ENCODE measurements around the gene IFFO2. TPM values are rescaled to one million over a fixed set of nuclear protein-coding genes. Genes with fewer than 3 reads are reported as not detected.

IFFO2 gene
- total RNA-seq, 1 experiment from 2014 or later: not detected

DNA sequence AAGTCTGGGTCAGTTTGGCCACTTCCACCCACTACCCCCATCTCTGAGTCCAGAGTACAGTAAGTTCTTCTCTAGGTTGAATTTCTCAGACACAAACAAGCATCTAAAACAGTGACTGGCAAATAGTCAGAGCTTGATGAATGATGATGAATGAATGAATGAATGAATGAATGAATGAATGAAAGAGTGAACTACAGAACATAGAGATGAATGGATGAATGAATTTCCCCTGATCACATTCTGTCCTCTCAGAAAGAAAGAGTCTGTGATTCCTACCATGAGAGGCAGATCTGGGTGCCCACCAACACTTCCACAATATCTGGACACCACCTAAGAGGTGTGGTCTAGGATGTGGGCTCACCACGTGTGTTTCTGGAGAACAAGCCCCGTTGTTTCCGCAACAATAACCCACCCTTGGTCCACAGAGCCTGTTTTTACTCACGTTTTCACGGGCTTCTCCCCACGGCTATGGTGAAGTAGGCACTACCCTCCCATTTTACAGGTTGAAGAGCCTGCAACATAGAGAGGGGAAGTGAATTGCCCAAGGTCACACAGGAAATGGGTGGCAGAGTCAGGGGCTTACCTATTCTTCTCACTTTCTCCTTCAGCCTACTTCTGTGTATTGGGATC lies 40.2 kb upstream of the IFFO2 start:
- H3K27ac ChIP-seq (ENCODE audit: low read length): no peak overlapping the region

GRCh38 chr1:18994381-18994780 lies 37.9 kb upstream of the IFFO2 start:
- no peaks in the 10 kb centered on the region for H3K9me2 ChIP-seq (replicated peaks; ENCODE audit: insufficient read depth, low read length)
- no peaks in the 10 kb centered on the region; the same call in 1 of the 2 replicates for H3K27me3 ChIP-seq (ENCODE audit: low read length)
- H2AFZ ChIP-seq (ENCODE audit: low read length): no peak overlapping the region
- H3K9me3 ChIP-seq (ENCODE audit: low read length): no peaks in the 10 kb centered on the region
- no peaks in the 10 kb centered on the region for H3K4me1 ChIP-seq (ENCODE audit: low read length)
- H3K9ac ChIP-seq (ENCODE audit: low read length): no peak overlapping the region
- H4K20me1 ChIP-seq (ENCODE audit: insufficient read depth, low read depth, low read length): no peaks in the 10 kb centered on the region
- H3K79me2 ChIP-seq (ENCODE audit: low read length): no peaks in the 10 kb centered on the region
- no peak overlapping the region for H3K27ac ChIP-seq (ENCODE audit: low read length)
- H3K4me3 ChIP-seq (ENCODE audit: low read length): no peak overlapping the region
- H3K4me2 ChIP-seq (ENCODE audit: low read depth, low read length, poor library complexity, severe bottlenecking): no peak overlapping the region
- H3K36me3 ChIP-seq (ENCODE audit: insufficient read depth, low read length): no peaks in the 10 kb centered on the region
- DNase-seq: no peak

More for the DNA sequence above, 40.2 kb upstream of the IFFO2 start:
- Histone ChIP-seq H3K4me3 (ENCODE audit: low read length) (no peak overlapping the region), H3K79me2 (ENCODE audit: low read length) (no peaks in the 10 kb centered on the region), H3K4me1 (ENCODE audit: low read length) (no peaks in the 10 kb centered on the region), H3K9me2 (replicated peaks; ENCODE audit: insufficient read depth, low read length) (no peaks in the 10 kb centered on the region), H2AFZ (ENCODE audit: low read length) (no peak overlapping the region), H3K9me3 (ENCODE audit: low read length) (no peaks in the 10 kb centered on the region), H3K4me2 (ENCODE audit: low read depth, low read length, poor library complexity, severe bottlenecking) (no peak overlapping the region), H3K27me3 (ENCODE audit: low read length) (no peaks in the 10 kb centered on the region; the same call in 1 of the 2 replicates), H3K36me3 (ENCODE audit: insufficient read depth, low read length) (no peaks in the 10 kb centered on the region), H4K20me1 (ENCODE audit: insufficient read depth, low read depth, low read length) (no peaks in the 10 kb centered on the region), H3K9ac (ENCODE audit: low read length) (no peak overlapping the region)
- DNase-seq: no peak

- H2AFZ ChIP-seq (ENCODE audit: low read length): no peak overlapping the region
- no peak for DNase-seq
- no peaks in the 10 kb centered on the region for H4K20me1 ChIP-seq (ENCODE audit: insufficient read depth, low read depth, low read length)
- no peak overlapping the region for H3K9ac ChIP-seq (ENCODE audit: low read length)
- H3K4me3 ChIP-seq (ENCODE audit: low read length): no peak overlapping the region
- no peak overlapping the region for H3K27ac ChIP-seq (ENCODE audit: low read length)
- H3K9me3 ChIP-seq (ENCODE audit: low read length): no peaks in the 10 kb centered on the region
- H3K27me3 ChIP-seq (ENCODE audit: low read length): no peaks in the 10 kb centered on the region; the same call in 1 of the 2 replicates
- no peaks in the 10 kb centered on the region for H3K4me1 ChIP-seq (ENCODE audit: low read length)
- no peak overlapping the region for H3K4me2 ChIP-seq (ENCODE audit: low read depth, low read length, poor library complexity, severe bottlenecking)
- H3K79me2 ChIP-seq (ENCODE audit: low read length): no peaks in the 10 kb centered on the region
- no peaks in the 10 kb centered on the region for H3K9me2 ChIP-seq (replicated peaks; ENCODE audit: insufficient read depth, low read length)
- H3K36me3 ChIP-seq (ENCODE audit: insufficient read depth, low read length): no peaks in the 10 kb centered on the region
Observed at GRCh38 chr1:18992646-18993045, 36.2 kb upstream of the IFFO2 start.

DNA sequence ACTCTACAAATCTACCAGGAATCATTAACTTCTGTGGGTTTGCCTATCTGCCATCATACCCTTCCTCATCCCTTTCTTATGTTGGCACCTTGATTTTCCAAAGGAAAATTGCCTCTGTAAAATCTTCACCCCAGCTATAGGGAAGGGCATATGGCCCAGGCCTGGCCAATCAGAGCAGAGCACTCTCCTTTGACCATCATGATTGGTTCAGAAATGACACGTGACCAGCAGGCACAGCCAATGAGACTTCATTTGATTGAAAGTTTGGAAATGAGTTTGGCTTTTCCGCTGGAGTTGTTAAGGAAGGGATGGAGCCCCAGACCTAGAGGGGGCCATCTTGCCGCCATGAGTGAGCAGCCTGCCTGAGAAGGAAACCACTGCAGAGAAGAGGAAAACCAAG lies 35.1 kb upstream of the IFFO2 start:
- Histone ChIP-seq H2AFZ (ENCODE audit: low read length) (no peak overlapping the region), H3K27me3 (ENCODE audit: low read length) (no peaks in the 10 kb centered on the region; the same call in 1 of the 2 replicates), H3K9me3 (ENCODE audit: low read length) (no peaks in the 10 kb centered on the region), H3K4me2 (ENCODE audit: low read depth, low read length, poor library complexity, severe bottlenecking) (no peak overlapping the region), H3K4me3 (ENCODE audit: low read length) (no peak overlapping the region), H4K20me1 (ENCODE audit: insufficient read depth, low read depth, low read length) (no peaks in the 10 kb centered on the region), H3K36me3 (ENCODE audit: insufficient read depth, low read length) (no peaks in the 10 kb centered on the region), H3K9me2 (replicated peaks; ENCODE audit: insufficient read depth, low read length) (no peaks in the 10 kb centered on the region), H3K9ac (ENCODE audit: low read length) (no peak overlapping the region), H3K79me2 (ENCODE audit: low read length) (no peaks in the 10 kb centered on the region), H3K27ac (ENCODE audit: low read length) (no peak overlapping the region), H3K4me1 (ENCODE audit: low read length) (no peaks in the 10 kb centered on the region)
- no peak for DNase-seq

GRCh38 chr1:18989896-18990295 lies 33.4 kb upstream of the IFFO2 start:
- Histone ChIP-seq H4K20me1 (ENCODE audit: insufficient read depth, low read depth, low read length) (no peaks in the 10 kb centered on the region), H3K4me2 (ENCODE audit: low read depth, low read length, poor library complexity, severe bottlenecking) (no peak overlapping the region), H3K27ac (ENCODE audit: low read length) (no peak overlapping the region), H3K79me2 (ENCODE audit: low read length) (no peaks in the 10 kb centered on the region), H2AFZ (ENCODE audit: low read length) (no peak overlapping the region), H3K4me1 (ENCODE audit: low read length) (no peaks in the 10 kb centered on the region), H3K36me3 (ENCODE audit: insufficient read depth, low read length) (no peaks in the 10 kb centered on the region), H3K4me3 (ENCODE audit: low read length) (no peak overlapping the region), H3K9me3 (ENCODE audit: low read length) (no peaks in the 10 kb centered on the region), H3K9me2 (replicated peaks; ENCODE audit: insufficient read depth, low read length) (no peaks in the 10 kb centered on the region), H3K27me3 (ENCODE audit: low read length) (no peaks in the 10 kb centered on the region; the same call in 1 of the 2 replicates), H3K9ac (ENCODE audit: low read length) (no peak overlapping the region)
- DNase-seq: no peak

DNA sequence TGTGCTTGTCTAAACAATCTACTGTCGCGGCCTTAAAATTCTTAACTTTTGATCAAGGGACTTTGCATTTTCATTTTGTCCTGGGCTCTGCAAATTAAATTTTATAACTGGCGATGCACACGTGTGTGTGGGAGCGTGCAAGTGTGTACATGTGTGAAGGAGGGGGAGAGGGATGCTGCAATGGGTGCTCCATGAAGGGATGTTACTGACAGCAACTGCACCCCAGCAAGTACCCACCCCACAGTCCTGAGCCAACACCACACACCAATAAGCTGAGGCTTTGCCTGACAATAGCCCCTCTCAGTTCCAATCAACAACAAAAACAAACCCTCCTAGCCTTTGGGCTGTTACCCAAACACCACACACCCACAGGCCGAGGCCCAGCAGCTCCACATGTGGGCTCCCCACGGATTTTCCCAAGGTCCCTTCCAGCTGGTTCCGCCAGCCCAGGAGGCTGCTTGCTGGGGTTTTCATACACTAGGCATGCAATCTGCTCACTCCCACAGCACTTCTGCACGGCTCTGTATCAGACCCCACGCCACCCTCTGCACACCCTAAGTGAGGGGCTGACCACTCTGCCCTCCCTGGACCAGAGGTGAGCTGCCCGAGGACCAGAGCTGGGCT lies 32.8 kb upstream of the IFFO2 start:
- no peak for DNase-seq
- H3K4me2 ChIP-seq (ENCODE audit: low read depth, low read length, poor library complexity, severe bottlenecking): no peak overlapping the region

GRCh38 chr1:18981242-18981641 lies 24.8 kb upstream of the IFFO2 start:
- Histone ChIP-seq H4K20me1 (ENCODE audit: insufficient read depth, low read depth, low read length) (no peaks in the 10 kb centered on the region), H3K27me3 (ENCODE audit: low read length) (no peaks in the 10 kb centered on the region), H3K4me3 (ENCODE audit: low read length) (no peak overlapping the region), H3K27ac (ENCODE audit: low read length) (no peak overlapping the region), H3K36me3 (ENCODE audit: insufficient read depth, low read length) (no peaks in the 10 kb centered on the region), H3K9me2 (replicated peaks; ENCODE audit: insufficient read depth, low read length) (no peaks in the 10 kb centered on the region), H3K9ac (ENCODE audit: low read length) (no peak overlapping the region), H3K79me2 (ENCODE audit: low read length) (no peaks in the 10 kb centered on the region), H3K4me2 (ENCODE audit: low read depth, low read length, poor library complexity, severe bottlenecking) (no peak overlapping the region), H2AFZ (ENCODE audit: low read length) (no peak overlapping the region), H3K4me1 (ENCODE audit: low read length) (no peaks in the 10 kb centered on the region), H3K9me3 (ENCODE audit: low read length) (no peaks in the 10 kb centered on the region)
- no peak for DNase-seq

More for the DNA sequence above, 32.8 kb upstream of the IFFO2 start:
- Histone ChIP-seq H3K27me3 (ENCODE audit: low read length) (no peaks in the 10 kb centered on the region; the same call in 1 of the 2 replicates), H3K36me3 (ENCODE audit: insufficient read depth, low read length) (no peaks in the 10 kb centered on the region), H3K9me3 (ENCODE audit: low read length) (no peaks in the 10 kb centered on the region), H4K20me1 (ENCODE audit: insufficient read depth, low read depth, low read length) (no peaks in the 10 kb centered on the region), H3K4me1 (ENCODE audit: low read length) (no peaks in the 10 kb centered on the region), H3K4me3 (ENCODE audit: low read length) (no peak overlapping the region), H2AFZ (ENCODE audit: low read length) (no peak overlapping the region), H3K9ac (ENCODE audit: low read length) (no peak overlapping the region), H3K79me2 (ENCODE audit: low read length) (no peaks in the 10 kb centered on the region), H3K27ac (ENCODE audit: low read length) (no peak overlapping the region), H3K9me2 (replicated peaks; ENCODE audit: insufficient read depth, low read length) (no peaks in the 10 kb centered on the region)

- Histone ChIP-seq H2AFZ (ENCODE audit: low read length) (no peak overlapping the region), H3K9ac (ENCODE audit: low read length) (no peak overlapping the region), H3K27me3 (ENCODE audit: low read length) (no peaks in the 10 kb centered on the region), H3K79me2 (ENCODE audit: low read length) (no peaks in the 10 kb centered on the region), H3K4me3 (ENCODE audit: low read length) (no peak overlapping the region), H3K9me3 (ENCODE audit: low read length) (no peaks in the 10 kb centered on the region), H3K4me1 (ENCODE audit: low read length) (no peaks in the 10 kb centered on the region), H3K36me3 (ENCODE audit: insufficient read depth, low read length) (no peaks in the 10 kb centered on the region), H3K27ac (ENCODE audit: low read length) (no peak overlapping the region), H3K4me2 (ENCODE audit: low read depth, low read length, poor library complexity, severe bottlenecking) (no peak overlapping the region), H3K9me2 (replicated peaks; ENCODE audit: insufficient read depth, low read length) (no peaks in the 10 kb centered on the region), H4K20me1 (ENCODE audit: insufficient read depth, low read depth, low read length) (no peaks in the 10 kb centered on the region)
- no peak for DNase-seq
Observed at GRCh38 chr1:18978706-18979105, 22.2 kb upstream of the IFFO2 start.

All from Karpas-422 (cell line).